Osteocyte (in vitro differentiated cells): ENCODE data around the gene FGF14. TPM values are rescaled to one million over a fixed set of nuclear protein-coding genes. Genes with fewer than 3 reads are reported as not detected.

ENCODE experiments used
- DNase-seq: peaks from one replicate; pipeline ENCODE4 v3.0.0; 2021; ENCODE audit warnings: mixed read lengths; ENCODE audit not compliant: unreplicated experiment; ENCODE audit errors: extremely low spot score
- H3K27ac Mint-ChIP-seq: one replicate; pipeline ENCODE4 v1.8.0; 2021; ENCODE audit warnings: mild to moderate bottlenecking, mixed read lengths; ENCODE audit not compliant: unreplicated experiment
- H3K27me3 Mint-ChIP-seq: one replicate; pipeline ENCODE4 v1.8.0; 2021; ENCODE audit warnings: mixed read lengths; ENCODE audit not compliant: unreplicated experiment
- H3K36me3 Mint-ChIP-seq: one replicate; pipeline ENCODE4 v1.8.0; 2021; ENCODE audit warnings: mixed read lengths; ENCODE audit not compliant: unreplicated experiment
- H3K4me1 Mint-ChIP-seq: one replicate; pipeline ENCODE4 v1.8.0; 2021; ENCODE audit warnings: mixed read lengths; ENCODE audit not compliant: unreplicated experiment
- H3K4me3 Mint-ChIP-seq: one replicate; pipeline ENCODE4 v1.8.0; 2021; ENCODE audit warnings: mild to moderate bottlenecking, moderate library complexity, mixed read lengths; ENCODE audit not compliant: unreplicated experiment
- H3K9me3 Mint-ChIP-seq: one replicate; pipeline ENCODE4 v1.8.0; 2021; ENCODE audit warnings: mixed read lengths; ENCODE audit not compliant: unreplicated experiment
- CTCF ChIP-seq: fragments of 200-600 bp; sonication (generic); IDR thresholded peaks from 2 replicates; pipeline ENCODE4 v1.5.0; 2021; ENCODE audit warnings: antibody characterized with exemption, mild to moderate bottlenecking, moderate library complexity
- total RNA-seq: library from RNA; stranded (reverse); gene quantifications from 2 replicates; pipeline ENCODE4 v1.2.1, GENCODE V29; 2021

The FGF14 gene
- total RNA-seq, 1 donor from 2014 or later: 0.24 TPM

GRCh38 chr13:101717353-101717752 is 684.5 kb downstream of the FGF14 start:
- no peak overlapping the region for H3K4me3 Mint-ChIP-seq

GRCh38 chr13:101714195-101714594 is 687.7 kb downstream of the FGF14 start:
- H3K9me3 Mint-ChIP-seq: no peaks in the 10 kb centered on the region
- no peak overlapping the region for H3K4me3 Mint-ChIP-seq
- DNase-seq: no peak
- H3K4me1 Mint-ChIP-seq: peaks cover 32% of the 10 kb centered on the region
- peaks cover 84% of the 10 kb centered on the region for H3K36me3 Mint-ChIP-seq
- H3K27ac Mint-ChIP-seq: peak overlapping the region; percentile 20
- no peaks in the 10 kb centered on the region for H3K27me3 Mint-ChIP-seq
- TF ChIP-seq CTCF: no peak

More at GRCh38 chr13:101717353-101717752, 684.5 kb downstream of the FGF14 start:
- peaks cover 8% of the 10 kb centered on the region for H3K4me1 Mint-ChIP-seq
- no peak for DNase-seq
- no peak for TF ChIP-seq CTCF
- H3K36me3 Mint-ChIP-seq: peaks cover 79% of the 10 kb centered on the region
- H3K27ac Mint-ChIP-seq: peak overlapping the region; percentile 47
- no peaks in the 10 kb centered on the region for H3K9me3 Mint-ChIP-seq
- H3K27me3 Mint-ChIP-seq: no peaks in the 10 kb centered on the region

- no peaks in the 10 kb centered on the region for H3K9me3 Mint-ChIP-seq
- H3K4me3 Mint-ChIP-seq: no peak overlapping the region
- H3K4me1 Mint-ChIP-seq: peaks cover 34% of the 10 kb centered on the region
- peak overlapping the region; percentile 71 for H3K27ac Mint-ChIP-seq
- peaks cover 81% of the 10 kb centered on the region for H3K36me3 Mint-ChIP-seq
- no peaks in the 10 kb centered on the region for H3K27me3 Mint-ChIP-seq
- DNase-seq: no peak
- TF ChIP-seq CTCF: no peak
Observed at GRCh38 chr13:101712026-101712348, 689.9 kb downstream of the FGF14 start.

- no peaks in the 10 kb centered on the region for H3K27me3 Mint-ChIP-seq
- peaks cover 84% of the 10 kb centered on the region for H3K36me3 Mint-ChIP-seq
- peaks cover 39% of the 10 kb centered on the region for H3K4me1 Mint-ChIP-seq
- H3K4me3 Mint-ChIP-seq: no peak overlapping the region
- TF ChIP-seq CTCF: no peak
- H3K9me3 Mint-ChIP-seq: no peaks in the 10 kb centered on the region
- H3K27ac Mint-ChIP-seq: peak overlapping the region; percentile 52
- DNase-seq: no peak
Observed at GRCh38 chr13:101711307-101712025, 690.4 kb downstream of the FGF14 start.

GRCh38 chr13:101709952-101710351 is 691.9 kb downstream of the FGF14 start:
- Mint-ChIP-seq H3K27me3 (no peaks in the 10 kb centered on the region), H3K4me1 (peaks cover 41% of the 10 kb centered on the region), H3K4me3 (no peak overlapping the region), H3K9me3 (no peaks in the 10 kb centered on the region), H3K36me3 (peaks cover 83% of the 10 kb centered on the region), H3K27ac (peak overlapping the region; percentile 47)
- TF ChIP-seq CTCF: no peak
- DNase-seq: no peak
